ENCODE measurements around the gene PLBD1.

Gene PLBD1

GRCh38 chr12:14562279-14562678, 5.4 kb downstream of the PLBD1 start:
- Histone ChIP-seq H3K9me3 (ENCODE audit: control insufficient read depth, insufficient read depth, low read length) (no peaks in the 10 kb centered on the region), H3K36me3 (ENCODE audit: control insufficient read depth, insufficient read depth, low read length) (no peaks in the 10 kb centered on the region), H3K4me3 (ENCODE audit: low read depth, low read length) (no peak overlapping the region)

GRCh38 chr12:14561677-14562238, 5.9 kb downstream of the PLBD1 start:
- H3K27me3 ChIP-seq (ENCODE audit: control insufficient read depth, insufficient read depth, low read length) = peaks cover 2% of the 10 kb centered on the region
- no peaks in the 10 kb centered on the region for H3K36me3 ChIP-seq (ENCODE audit: control insufficient read depth, insufficient read depth, low read length)
- H3K4me1 ChIP-seq (ENCODE audit: control insufficient read depth, insufficient read depth, low read length) = no peaks in the 10 kb centered on the region
- no peak overlapping the region for H3K9ac ChIP-seq (ENCODE audit: low read depth, low read length)
- H3K4me3 ChIP-seq (ENCODE audit: low read depth, low read length) = no peak overlapping the region
- no peaks in the 10 kb centered on the region for H3K9me3 ChIP-seq (ENCODE audit: control insufficient read depth, insufficient read depth, low read length)

More at GRCh38 chr12:14562279-14562678, 5.4 kb downstream of the PLBD1 start:
- Histone ChIP-seq H3K9ac (ENCODE audit: low read depth, low read length) (no peak overlapping the region), H3K4me1 (ENCODE audit: control insufficient read depth, insufficient read depth, low read length) (no peaks in the 10 kb centered on the region), H3K27me3 (ENCODE audit: control insufficient read depth, insufficient read depth, low read length) (peaks cover 2% of the 10 kb centered on the region)

- Histone ChIP-seq H3K36me3 (ENCODE audit: control insufficient read depth, insufficient read depth, low read length) (no peaks in the 10 kb centered on the region), H3K4me3 (ENCODE audit: low read depth, low read length) (no peak overlapping the region), H3K9me3 (ENCODE audit: control insufficient read depth, insufficient read depth, low read length) (no peaks in the 10 kb centered on the region), H3K4me1 (ENCODE audit: control insufficient read depth, insufficient read depth, low read length) (no peaks in the 10 kb centered on the region), H3K9ac (ENCODE audit: low read depth, low read length) (no peak overlapping the region), H3K27me3 (ENCODE audit: control insufficient read depth, insufficient read depth, low read length) (peaks cover 2% of the 10 kb centered on the region)
Observed at GRCh38 chr12:14560904-14561574, 6.6 kb downstream of the PLBD1 start.

- Histone ChIP-seq H3K9me3 (ENCODE audit: control insufficient read depth, insufficient read depth, low read length) (no peaks in the 10 kb centered on the region), H3K4me1 (ENCODE audit: control insufficient read depth, insufficient read depth, low read length) (peaks cover 2% of the 10 kb centered on the region), H3K9ac (ENCODE audit: low read depth, low read length) (no peak overlapping the region), H3K4me3 (ENCODE audit: low read depth, low read length) (no peak overlapping the region), H3K27me3 (ENCODE audit: control insufficient read depth, insufficient read depth, low read length) (no peaks in the 10 kb centered on the region), H3K36me3 (ENCODE audit: control insufficient read depth, insufficient read depth, low read length) (no peaks in the 10 kb centered on the region)
Observed at GRCh38 chr12:14558473-14558959, 9.2 kb downstream of the PLBD1 start.

- Histone ChIP-seq H3K36me3 (ENCODE audit: control insufficient read depth, insufficient read depth, low read length) (no peaks in the 10 kb centered on the region), H3K4me1 (ENCODE audit: control insufficient read depth, insufficient read depth, low read length) (peaks cover 2% of the 10 kb centered on the region), H3K4me3 (ENCODE audit: low read depth, low read length) (no peak overlapping the region), H3K9me3 (ENCODE audit: control insufficient read depth, insufficient read depth, low read length) (no peaks in the 10 kb centered on the region), H3K27me3 (ENCODE audit: control insufficient read depth, insufficient read depth, low read length) (no peaks in the 10 kb centered on the region), H3K9ac (ENCODE audit: low read depth, low read length) (no peak overlapping the region)
Observed at GRCh38 chr12:14557966-14558365, 9.7 kb downstream of the PLBD1 start.

GRCh38 chr12:14554281-14555007, 13.2 kb downstream of the PLBD1 start:
- Histone ChIP-seq H3K36me3 (ENCODE audit: control insufficient read depth, insufficient read depth, low read length) (no peaks in the 10 kb centered on the region), H3K9ac (ENCODE audit: low read depth, low read length) (no peak overlapping the region), H3K27me3 (ENCODE audit: control insufficient read depth, insufficient read depth, low read length) (no peaks in the 10 kb centered on the region), H3K9me3 (ENCODE audit: control insufficient read depth, insufficient read depth, low read length) (no peaks in the 10 kb centered on the region), H3K4me1 (ENCODE audit: control insufficient read depth, insufficient read depth, low read length) (peaks cover 2% of the 10 kb centered on the region), H3K4me3 (ENCODE audit: low read depth, low read length) (no peak overlapping the region)

GRCh38 chr12:14548609-14549008, 19.1 kb downstream of the PLBD1 start:
- Histone ChIP-seq H3K9ac (ENCODE audit: low read depth, low read length) (no peak overlapping the region), H3K27me3 (ENCODE audit: control insufficient read depth, insufficient read depth, low read length) (no peaks in the 10 kb centered on the region), H3K4me1 (ENCODE audit: control insufficient read depth, insufficient read depth, low read length) (no peaks in the 10 kb centered on the region), H3K9me3 (ENCODE audit: control insufficient read depth, insufficient read depth, low read length) (no peaks in the 10 kb centered on the region), H3K4me3 (ENCODE audit: low read depth, low read length) (no peak overlapping the region), H3K36me3 (ENCODE audit: control insufficient read depth, insufficient read depth, low read length) (no peaks in the 10 kb centered on the region)

GRCh38 chr12:14547571-14547970, 20.1 kb downstream of the PLBD1 start:
- no peaks in the 10 kb centered on the region for H3K27me3 ChIP-seq (ENCODE audit: control insufficient read depth, insufficient read depth, low read length)
- H3K4me3 ChIP-seq (ENCODE audit: low read depth, low read length) = no peak overlapping the region
- H3K36me3 ChIP-seq (ENCODE audit: control insufficient read depth, insufficient read depth, low read length) = no peaks in the 10 kb centered on the region
- H3K4me1 ChIP-seq (ENCODE audit: control insufficient read depth, insufficient read depth, low read length) = no peaks in the 10 kb centered on the region
- H3K9me3 ChIP-seq (ENCODE audit: control insufficient read depth, insufficient read depth, low read length) = no peaks in the 10 kb centered on the region
- H3K9ac ChIP-seq (ENCODE audit: low read depth, low read length) = no peak overlapping the region

- no peaks in the 10 kb centered on the region for H3K4me1 ChIP-seq (ENCODE audit: control insufficient read depth, insufficient read depth, low read length)
- no peaks in the 10 kb centered on the region for H3K36me3 ChIP-seq (ENCODE audit: control insufficient read depth, insufficient read depth, low read length)
- H3K4me3 ChIP-seq (ENCODE audit: low read depth, low read length) = no peak overlapping the region
- no peak overlapping the region for H3K9ac ChIP-seq (ENCODE audit: low read depth, low read length)
- no peaks in the 10 kb centered on the region for H3K9me3 ChIP-seq (ENCODE audit: control insufficient read depth, insufficient read depth, low read length)
- no peaks in the 10 kb centered on the region for H3K27me3 ChIP-seq (ENCODE audit: control insufficient read depth, insufficient read depth, low read length)
Observed at GRCh38 chr12:14545144-14546124, 22.2 kb downstream of the PLBD1 start.

GRCh38 chr12:14540801-14541462, 26.8 kb downstream of the PLBD1 start:
- H3K4me3 ChIP-seq (ENCODE audit: low read depth, low read length) = no peak overlapping the region
- H3K27me3 ChIP-seq (ENCODE audit: control insufficient read depth, insufficient read depth, low read length) = no peaks in the 10 kb centered on the region
- H3K4me1 ChIP-seq (ENCODE audit: control insufficient read depth, insufficient read depth, low read length) = no peaks in the 10 kb centered on the region
- H3K9me3 ChIP-seq (ENCODE audit: control insufficient read depth, insufficient read depth, low read length) = no peaks in the 10 kb centered on the region
- no peaks in the 10 kb centered on the region for H3K36me3 ChIP-seq (ENCODE audit: control insufficient read depth, insufficient read depth, low read length)
- no peak overlapping the region for H3K9ac ChIP-seq (ENCODE audit: low read depth, low read length)

- Histone ChIP-seq H3K4me1 (ENCODE audit: control insufficient read depth, insufficient read depth, low read length) (no peaks in the 10 kb centered on the region), H3K9ac (ENCODE audit: low read depth, low read length) (no peak overlapping the region), H3K36me3 (ENCODE audit: control insufficient read depth, insufficient read depth, low read length) (no peaks in the 10 kb centered on the region), H3K9me3 (ENCODE audit: control insufficient read depth, insufficient read depth, low read length) (no peaks in the 10 kb centered on the region), H3K4me3 (ENCODE audit: low read depth, low read length) (no peak overlapping the region), H3K27me3 (ENCODE audit: control insufficient read depth, insufficient read depth, low read length) (no peaks in the 10 kb centered on the region)
Observed at GRCh38 chr12:14537088-14537487, 30.6 kb downstream of the PLBD1 start.
